ENCODE data around the gene SIGLEC11. TPM values are rescaled to one million over a fixed set of nuclear protein-coding genes. Genes with fewer than 3 reads are reported as not detected.

SIGLEC11 gene
- total and polyA plus RNA-seq, 2 experiments from 2014 or later, result not detected

DNA sequence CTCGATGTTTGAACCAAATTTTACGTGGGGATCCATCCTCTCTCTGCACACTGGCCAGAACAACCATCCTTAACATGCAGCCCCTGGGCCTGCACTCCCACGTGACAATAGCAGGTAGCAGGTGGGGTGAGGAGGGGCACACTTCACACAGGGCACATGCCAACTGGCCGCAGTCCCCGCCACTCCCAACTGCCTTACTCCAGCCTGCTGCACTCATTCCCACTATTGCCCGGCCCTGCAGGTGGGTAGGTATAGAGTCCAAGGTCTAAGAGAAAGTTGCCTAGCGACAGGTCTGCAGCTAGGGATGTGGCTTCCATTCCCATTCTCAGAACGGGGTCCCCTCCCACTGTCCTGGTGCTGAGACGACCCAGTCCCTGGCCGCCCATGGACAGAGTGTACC, 46.2 kb upstream of the SIGLEC11 start (continued):
- TF ChIP-seq, protein P1, sequence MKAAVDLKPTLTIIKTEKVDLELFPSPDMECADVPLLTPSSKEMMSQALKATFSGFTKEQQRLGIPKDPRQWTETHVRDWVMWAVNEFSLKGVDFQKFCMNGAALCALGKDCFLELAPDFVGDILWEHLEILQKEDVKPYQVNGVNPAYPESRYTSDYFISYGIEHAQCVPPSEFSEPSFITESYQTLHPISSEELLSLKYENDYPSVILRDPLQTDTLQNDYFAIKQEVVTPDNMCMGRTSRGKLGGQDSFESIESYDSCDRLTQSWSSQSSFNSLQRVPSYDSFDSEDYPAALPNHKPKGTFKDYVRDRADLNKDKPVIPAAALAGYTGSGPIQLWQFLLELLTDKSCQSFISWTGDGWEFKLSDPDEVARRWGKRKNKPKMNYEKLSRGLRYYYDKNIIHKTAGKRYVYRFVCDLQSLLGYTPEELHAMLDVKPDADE (IDR thresholded peaks at IDR 0.05), result no peak
- TF ChIP-seq CREB1 (CRISPR knock-in tag; IDR thresholded peaks at IDR 0.05; ENCODE audit: low read depth) (no peak), EZH2 (IDR thresholded peaks at IDR 0.05; ENCODE audit: low read depth, unreplicated experiment) (no peak)
- TF ChIP-seq, protein P2, sequence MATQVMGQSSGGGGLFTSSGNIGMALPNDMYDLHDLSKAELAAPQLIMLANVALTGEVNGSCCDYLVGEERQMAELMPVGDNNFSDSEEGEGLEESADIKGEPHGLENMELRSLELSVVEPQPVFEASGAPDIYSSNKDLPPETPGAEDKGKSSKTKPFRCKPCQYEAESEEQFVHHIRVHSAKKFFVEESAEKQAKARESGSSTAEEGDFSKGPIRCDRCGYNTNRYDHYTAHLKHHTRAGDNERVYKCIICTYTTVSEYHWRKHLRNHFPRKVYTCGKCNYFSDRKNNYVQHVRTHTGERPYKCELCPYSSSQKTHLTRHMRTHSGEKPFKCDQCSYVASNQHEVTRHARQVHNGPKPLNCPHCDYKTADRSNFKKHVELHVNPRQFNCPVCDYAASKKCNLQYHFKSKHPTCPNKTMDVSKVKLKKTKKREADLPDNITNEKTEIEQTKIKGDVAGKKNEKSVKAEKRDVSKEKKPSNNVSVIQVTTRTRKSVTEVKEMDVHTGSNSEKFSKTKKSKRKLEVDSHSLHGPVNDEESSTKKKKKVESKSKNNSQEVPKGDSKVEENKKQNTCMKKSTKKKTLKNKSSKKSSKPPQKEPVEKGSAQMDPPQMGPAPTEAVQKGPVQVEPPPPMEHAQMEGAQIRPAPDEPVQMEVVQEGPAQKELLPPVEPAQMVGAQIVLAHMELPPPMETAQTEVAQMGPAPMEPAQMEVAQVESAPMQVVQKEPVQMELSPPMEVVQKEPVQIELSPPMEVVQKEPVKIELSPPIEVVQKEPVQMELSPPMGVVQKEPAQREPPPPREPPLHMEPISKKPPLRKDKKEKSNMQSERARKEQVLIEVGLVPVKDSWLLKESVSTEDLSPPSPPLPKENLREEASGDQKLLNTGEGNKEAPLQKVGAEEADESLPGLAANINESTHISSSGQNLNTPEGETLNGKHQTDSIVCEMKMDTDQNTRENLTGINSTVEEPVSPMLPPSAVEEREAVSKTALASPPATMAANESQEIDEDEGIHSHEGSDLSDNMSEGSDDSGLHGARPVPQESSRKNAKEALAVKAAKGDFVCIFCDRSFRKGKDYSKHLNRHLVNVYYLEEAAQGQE (IDR thresholded peaks at IDR 0.05; ENCODE audit: unreplicated experiment), result no peak

DNA sequence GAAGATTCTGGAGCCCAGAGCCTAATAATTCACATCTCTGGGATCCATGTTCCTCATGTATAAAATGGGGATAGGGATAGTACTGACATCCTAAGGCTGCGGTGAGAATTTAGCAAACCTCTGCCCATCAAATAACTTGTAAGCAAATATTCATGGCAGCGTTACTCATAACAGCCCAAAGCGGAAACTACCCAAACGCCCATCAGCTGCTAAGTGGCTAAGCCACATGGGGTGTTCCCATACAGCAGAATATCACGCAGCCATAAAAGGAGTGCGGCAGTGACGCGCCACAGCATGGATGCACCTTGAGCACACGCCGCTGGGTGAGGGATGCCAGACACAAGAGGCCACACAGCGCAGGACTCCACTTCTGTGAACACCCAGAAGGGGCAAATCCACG, 44.5 kb upstream of the SIGLEC11 start:
- Mint-ChIP-seq H3K27ac (no peak overlapping the region), H3K4me3 (no peak overlapping the region), H3K9me3 (peaks cover 2% of the 10 kb centered on the region; the same call in 2 of the 3 replicates), H3K36me3 (ENCODE audit: low read depth) (peaks cover 5% of the 10 kb centered on the region; the same call in 2 of the 3 replicates), H3K27me3 (ENCODE audit: insufficient read depth, low read depth, poor library complexity) (peaks cover 3% of the 10 kb centered on the region), H3K4me1 (no peaks in the 10 kb centered on the region)
- no peaks in the 10 kb centered on the region for H3K36me3 ChIP-seq (ENCODE audit: insufficient read depth)
- no peak overlapping the region for H3K4me2 ChIP-seq
- no peaks in the 10 kb centered on the region for H3F3A ChIP-seq (replicated peaks; ENCODE audit: low read depth)
- no peaks in the 10 kb centered on the region for H3K79me2 ChIP-seq (replicated peaks; ENCODE audit: insufficient read depth)
- no peak overlapping the region for H2AFZ ChIP-seq
- no peaks in the 10 kb centered on the region for H3K9me2 ChIP-seq (ENCODE audit: insufficient read depth)
- H4K20me1 ChIP-seq (replicated peaks; ENCODE audit: insufficient read depth), result peaks cover 8% of the 10 kb centered on the region; the same call in 1 of the 2 replicates
- DNase-seq (ENCODE audit: low spot score) (no peak), ATAC-seq (no peak)
- no peak overlapping the region for H3K27ac ChIP-seq (ENCODE audit: low read depth)
- H3K27me3 ChIP-seq (ENCODE audit: insufficient read depth), result no peaks in the 10 kb centered on the region
- no peak overlapping the region for H3K4me3 ChIP-seq
- no peaks in the 10 kb centered on the region for H3K4me1 ChIP-seq (ENCODE audit: insufficient read depth)
- TF ChIP-seq NANOG (IDR thresholded peaks at IDR 0.05; ENCODE audit: borderline replicate concordance), result no peak
- no peak for TF ChIP-seq EZH2phosphoT487 (IDR thresholded peaks at IDR 0.05; ENCODE audit: unreplicated experiment)
- no peak for TF ChIP-seq ZNF114 (CRISPR knock-in tag; IDR thresholded peaks at IDR 0.05)
- no peak for TF ChIP-seq STAT1 (IDR thresholded peaks at IDR 0.05; ENCODE audit: unreplicated experiment)
- TF ChIP-seq, protein P2 (IDR thresholded peaks at IDR 0.05; ENCODE audit: unreplicated experiment), result no peak
- no peak for TF ChIP-seq ZNF331 (CRISPR knock-in tag; IDR thresholded peaks at IDR 0.05; ENCODE audit: low read depth)
- TF ChIP-seq, protein P1 (IDR thresholded peaks at IDR 0.05), result no peak
- TF ChIP-seq POLR2AphosphoS5 (IDR thresholded peaks at IDR 0.05; ENCODE audit: low read depth), result no peak
